Type B pancreatic cell (in vitro differentiated cells): ENCODE measurements around the gene ATOX1. TPM values are rescaled to one million over a fixed set of nuclear protein-coding genes. Genes with fewer than 3 reads are reported as not detected.

Experiments used
- DNase-seq: peaks from one replicate; pipeline ENCODE4 v3.0.0; 2021; ENCODE audit warnings: mixed read lengths; ENCODE audit not compliant: unreplicated experiment; ENCODE audit errors: extremely low spot score
- H3K27ac Mint-ChIP-seq: 2 replicates; pipeline ENCODE4 v1.8.0; 2021; ENCODE audit warnings: mild to moderate bottlenecking, mixed read lengths
- H3K27me3 Mint-ChIP-seq: 2 replicates; pipeline ENCODE4 v1.8.0; 2021; ENCODE audit warnings: mixed read lengths
- H3K36me3 Mint-ChIP-seq: 2 replicates; pipeline ENCODE4 v1.8.0; 2021; ENCODE audit warnings: mixed read lengths
- H3K4me1 Mint-ChIP-seq: one replicate; pipeline ENCODE4 v1.8.0; 2021; ENCODE audit warnings: mixed read lengths; ENCODE audit not compliant: unreplicated experiment
- H3K4me3 Mint-ChIP-seq: 2 replicates; pipeline ENCODE4 v1.8.0; 2021; ENCODE audit warnings: mild to moderate bottlenecking, mixed read lengths
- H3K9me3 Mint-ChIP-seq: 2 replicates; pipeline ENCODE4 v1.8.0; 2021; ENCODE audit warnings: mixed read lengths
- total RNA-seq: library from RNA; stranded (reverse); gene quantifications from 2 replicates; pipeline ENCODE4 v1.2.1, GENCODE V29; 2021; ENCODE audit warnings: low replicate concordance
- TF ChIP-seq, protein P1 (sequence below): fragments of 200-600 bp; sonication (generic); conservative IDR thresholded peaks from 2 replicates; pipeline ENCODE4 v1.5.0; 2021; ENCODE audit warnings: antibody characterized with exemption, mild to moderate bottlenecking

ATOX1 gene
- total RNA-seq, 1 donor from 2014 or later: 81.0 TPM

DNA sequence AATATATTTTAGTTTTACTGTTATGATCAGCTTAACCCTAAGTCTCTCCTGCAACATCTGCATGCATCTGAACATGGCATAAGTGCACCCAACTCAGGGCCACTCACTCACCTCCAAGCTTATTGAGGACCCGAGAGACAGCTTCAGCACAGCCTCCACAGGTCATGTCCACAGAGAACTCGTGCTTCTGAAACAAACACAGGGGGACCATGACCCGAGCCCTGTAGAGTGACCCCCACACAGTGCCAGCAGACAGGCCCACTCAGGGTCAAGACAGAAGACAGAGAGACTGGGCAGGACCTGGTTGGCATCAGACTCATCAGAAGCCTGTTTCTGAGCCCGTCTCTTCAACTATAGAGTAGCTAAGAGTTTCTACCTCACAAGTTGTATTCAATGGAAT is 6.8 kb downstream of the ATOX1 start:
- Mint-ChIP-seq H3K27me3 (no peaks in the 10 kb centered on the region), H3K36me3 (peaks cover 8% of the 10 kb centered on the region), H3K4me3 (no peak overlapping the region), H3K27ac (no peak overlapping the region), H3K4me1 (peaks cover 14% of the 10 kb centered on the region), H3K9me3 (no peaks in the 10 kb centered on the region)
- no peak for DNase-seq
- TF ChIP-seq, protein P1, sequence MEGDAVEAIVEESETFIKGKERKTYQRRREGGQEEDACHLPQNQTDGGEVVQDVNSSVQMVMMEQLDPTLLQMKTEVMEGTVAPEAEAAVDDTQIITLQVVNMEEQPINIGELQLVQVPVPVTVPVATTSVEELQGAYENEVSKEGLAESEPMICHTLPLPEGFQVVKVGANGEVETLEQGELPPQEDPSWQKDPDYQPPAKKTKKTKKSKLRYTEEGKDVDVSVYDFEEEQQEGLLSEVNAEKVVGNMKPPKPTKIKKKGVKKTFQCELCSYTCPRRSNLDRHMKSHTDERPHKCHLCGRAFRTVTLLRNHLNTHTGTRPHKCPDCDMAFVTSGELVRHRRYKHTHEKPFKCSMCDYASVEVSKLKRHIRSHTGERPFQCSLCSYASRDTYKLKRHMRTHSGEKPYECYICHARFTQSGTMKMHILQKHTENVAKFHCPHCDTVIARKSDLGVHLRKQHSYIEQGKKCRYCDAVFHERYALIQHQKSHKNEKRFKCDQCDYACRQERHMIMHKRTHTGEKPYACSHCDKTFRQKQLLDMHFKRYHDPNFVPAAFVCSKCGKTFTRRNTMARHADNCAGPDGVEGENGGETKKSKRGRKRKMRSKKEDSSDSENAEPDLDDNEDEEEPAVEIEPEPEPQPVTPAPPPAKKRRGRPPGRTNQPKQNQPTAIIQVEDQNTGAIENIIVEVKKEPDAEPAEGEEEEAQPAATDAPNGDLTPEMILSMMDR: no peak

DNA sequence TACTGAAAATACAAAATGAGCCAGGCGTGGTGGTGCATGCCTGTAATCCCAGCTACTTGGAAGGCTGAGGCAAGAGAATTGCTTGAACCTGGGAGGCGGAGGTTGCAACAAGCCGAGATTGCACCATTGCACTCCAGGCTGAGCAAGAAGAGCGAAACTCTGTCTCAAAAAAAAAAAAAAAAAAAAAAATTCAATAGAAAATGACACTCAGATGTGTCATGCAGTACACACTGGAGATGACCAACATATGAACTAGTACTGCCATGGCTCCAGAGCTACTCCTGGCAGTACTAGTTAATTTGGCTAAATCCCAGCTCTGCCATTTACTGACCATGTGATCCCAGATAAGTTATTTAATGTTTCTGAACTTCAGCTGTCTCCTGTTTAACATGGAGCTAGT is 7.3 kb downstream of the ATOX1 start:
- Mint-ChIP-seq H3K27ac (no peak overlapping the region), H3K4me1 (peaks cover 10% of the 10 kb centered on the region), H3K9me3 (no peaks in the 10 kb centered on the region), H3K27me3 (no peaks in the 10 kb centered on the region), H3K36me3 (peaks cover 8% of the 10 kb centered on the region), H3K4me3 (no peak overlapping the region)
- DNase-seq: no peak
- TF ChIP-seq, protein P1: no peak

DNA sequence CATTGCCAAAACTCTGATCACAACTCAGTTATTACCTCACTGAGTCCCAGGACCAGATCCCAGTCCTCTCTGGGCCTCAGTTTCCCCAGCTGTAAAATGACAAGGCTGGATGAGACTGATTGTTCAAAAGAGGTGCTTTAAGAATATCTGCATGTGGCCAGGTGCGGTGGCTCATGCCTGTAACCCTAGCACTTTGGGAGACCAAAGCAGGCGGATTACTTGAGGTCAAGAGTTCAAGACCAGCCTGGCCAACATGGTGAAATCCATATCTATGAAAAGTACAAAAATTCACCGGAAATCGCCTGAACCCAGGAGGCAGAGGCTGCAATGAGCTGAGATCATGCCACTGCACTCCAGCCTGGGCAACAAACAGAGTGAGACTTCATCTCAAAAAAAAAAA is 8.3 kb downstream of the ATOX1 start:
- Mint-ChIP-seq H3K9me3 (no peaks in the 10 kb centered on the region), H3K4me1 (peaks cover 3% of the 10 kb centered on the region), H3K27me3 (no peaks in the 10 kb centered on the region), H3K27ac (no peak overlapping the region), H3K36me3 (peaks cover 7% of the 10 kb centered on the region), H3K4me3 (no peak overlapping the region)
- TF ChIP-seq, protein P1: no peak
- DNase-seq: no peak

DNA sequence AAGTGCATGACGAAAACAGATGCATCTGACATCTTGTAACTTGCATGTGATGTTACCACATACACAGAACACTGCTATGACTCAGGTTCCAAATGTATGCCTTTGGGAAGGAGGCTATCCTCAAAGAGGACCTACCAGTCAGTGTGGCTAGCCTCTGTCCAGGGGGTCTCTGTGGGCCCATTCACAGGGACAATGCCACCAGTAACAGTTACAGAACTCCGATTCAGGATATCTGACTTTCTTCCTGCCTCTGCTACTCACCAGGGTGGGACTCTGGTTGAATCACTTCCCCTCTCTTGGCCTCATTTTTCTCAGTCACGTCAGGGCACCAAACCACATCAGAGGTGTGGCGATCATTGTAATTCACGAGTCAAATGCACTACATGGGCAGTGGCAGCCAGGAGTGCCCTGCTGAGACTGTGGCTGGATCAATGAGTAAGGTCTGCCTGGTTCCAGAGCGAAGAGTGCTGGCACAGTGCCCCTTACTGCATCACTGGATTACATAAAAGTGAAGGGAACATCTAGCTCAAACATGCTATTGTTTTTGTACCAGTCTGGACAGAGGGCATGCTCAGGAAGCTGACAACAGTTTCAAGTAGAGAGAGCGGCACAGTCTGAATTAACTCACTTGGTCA is 13.2 kb downstream of the ATOX1 start:
- H3K27me3 Mint-ChIP-seq: no peaks in the 10 kb centered on the region
- TF ChIP-seq, protein P1: no peak
- no peaks in the 10 kb centered on the region for H3K9me3 Mint-ChIP-seq
- H3K4me3 Mint-ChIP-seq: no peak overlapping the region
- DNase-seq: no peak
- peaks cover 13% of the 10 kb centered on the region for H3K36me3 Mint-ChIP-seq
- no peak overlapping the region for H3K27ac Mint-ChIP-seq
- H3K4me1 Mint-ChIP-seq: peaks cover 13% of the 10 kb centered on the region

DNA sequence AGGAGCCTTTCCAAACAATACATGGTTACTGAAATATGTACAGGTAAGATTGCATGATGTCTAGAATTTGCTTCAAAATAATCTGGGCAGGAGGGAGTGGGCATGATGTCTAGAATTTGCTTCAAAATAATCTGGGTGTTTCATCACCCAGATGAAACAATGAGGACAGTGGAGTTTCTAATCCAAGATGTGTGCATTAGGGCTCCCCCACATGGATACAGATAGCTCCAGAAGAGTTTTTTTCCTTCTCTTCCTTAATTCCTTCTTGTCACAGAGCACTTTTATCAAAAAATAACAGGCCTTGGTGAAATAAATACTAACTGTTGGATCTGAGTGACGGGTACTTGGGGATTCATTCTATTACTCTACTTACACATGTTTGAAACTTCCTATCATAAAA is 14.9 kb downstream of the ATOX1 start:
- no peak overlapping the region for H3K27ac Mint-ChIP-seq

More for the DNA sequence above, 14.9 kb downstream of the ATOX1 start:
- no peak for DNase-seq
- Mint-ChIP-seq H3K9me3 (no peaks in the 10 kb centered on the region), H3K27me3 (no peaks in the 10 kb centered on the region), H3K36me3 (peaks cover 13% of the 10 kb centered on the region), H3K4me1 (peaks cover 19% of the 10 kb centered on the region), H3K4me3 (no peak overlapping the region)
- TF ChIP-seq, protein P1: no peak
